ENCODE measurements around the gene ZNF451. TPM values are rescaled to one million over a fixed set of nuclear protein-coding genes. Genes with fewer than 3 reads are reported as not detected.

Gene ZNF451
- total RNA-seq, 5 donors from 2014 or later (not counting 1 experiment from before 2014, with no cell fraction given): 68.0 to 124 (median 78.1) TPM

DNA sequence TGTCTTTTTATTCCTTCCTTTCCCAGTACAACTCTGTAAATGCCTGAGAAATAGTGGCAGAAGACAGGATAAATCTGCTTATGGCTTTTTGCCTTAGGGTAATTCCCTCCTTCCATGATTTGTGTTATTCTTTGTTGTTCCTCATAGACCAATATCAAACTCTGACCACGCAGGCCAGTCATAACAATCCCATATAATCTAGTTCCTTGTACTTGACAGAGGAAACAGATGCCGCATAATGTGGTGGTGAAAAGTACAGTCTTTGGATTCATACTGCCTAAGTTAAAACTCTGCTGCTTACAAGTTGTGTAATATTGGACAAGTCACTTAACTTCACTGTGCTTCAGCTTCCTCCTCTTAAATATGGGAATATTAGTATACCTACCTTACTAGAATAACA, 74.0 kb downstream of the ZNF451 start:
- Mint-ChIP-seq H3K4me1 (no peaks in the 10 kb centered on the region), H3K9me3 (peaks cover 0 to 11% (median 8%) of the 10 kb centered on the region in 3 donors), H3K27ac (no peak overlapping the region), H3K36me3 (peaks cover 59% of the 10 kb centered on the region), H3K27me3 (no peaks in the 10 kb centered on the region), H3K4me3 (no peak overlapping the region)
- no peaks in the 10 kb centered on the region for H3K4me1 ChIP-seq (ENCODE audit: control insufficient read depth in 1 of 2, extremely low read depth in 1 of 2, insufficient read depth in 2 of 2, low read length in 2 of 2)
- no peak overlapping the region for H3K27ac ChIP-seq (ENCODE audit: low read length)
- H3K9me3 ChIP-seq: no peaks in the 10 kb centered on the region
- no CpG with 5 or more reads among the region's 2 CpGs for WGBS (ENCODE audit: insufficient coverage)
- DNase-seq (no peak), ATAC-seq (replicated peaks in 1 of 4) (no peak)
- H3K36me3 ChIP-seq (ENCODE audit: control insufficient read depth in 2 of 2, extremely low read depth in 1 of 2, insufficient read depth in 1 of 2, low read length in 1 of 2): peaks cover 7% of the 10 kb centered on the region in 2 donors
- H3K27me3 ChIP-seq (replicated peaks in 1 of 2; ENCODE audit: control insufficient read depth in 2 of 2, extremely low read depth in 1 of 2, insufficient read depth in 2 of 2, low read length in 1 of 2): no peaks in the 10 kb centered on the region
- CTCF ChIA-PET: no interaction called here
- POLR2A ChIA-PET: no interaction called here
- H3K4me3 ChIP-seq (ENCODE audit: control insufficient read depth in 1 of 2, extremely low read depth in 1 of 2, low read length in 1 of 2): no peak overlapping the region

DNA sequence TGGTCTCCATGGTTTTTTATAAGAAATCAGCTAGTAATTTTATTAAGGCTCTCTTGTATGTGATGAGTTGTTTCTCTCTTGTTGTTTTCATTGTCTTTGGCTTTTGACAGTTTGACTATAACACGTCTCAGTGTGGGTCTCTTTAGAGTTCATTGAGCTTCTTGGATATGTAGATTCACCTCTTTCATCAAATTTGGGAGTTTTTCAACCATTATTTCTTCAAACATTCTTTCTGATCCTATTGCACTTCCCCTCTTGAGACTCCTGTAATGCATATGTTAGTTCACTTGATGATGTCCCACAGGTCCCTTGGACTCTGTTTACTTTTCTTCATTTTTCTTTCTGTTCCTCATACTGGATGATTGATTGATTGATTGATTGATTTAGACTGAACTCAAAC, 75.1 kb downstream of the ZNF451 start:
- ATAC-seq (replicated peaks in 1 of 4) (no peak), DNase-seq (no peak)
- Histone ChIP-seq H3K27me3 (replicated peaks in 1 of 2; ENCODE audit: control insufficient read depth in 2 of 2, extremely low read depth in 1 of 2, insufficient read depth in 2 of 2, low read length in 1 of 2) (no peaks in the 10 kb centered on the region), H3K4me1 (ENCODE audit: control insufficient read depth in 1 of 2, extremely low read depth in 1 of 2, insufficient read depth in 2 of 2, low read length in 2 of 2) (no peaks in the 10 kb centered on the region), H3K4me3 (ENCODE audit: control insufficient read depth in 1 of 2, extremely low read depth in 1 of 2, low read length in 1 of 2) (no peak overlapping the region), H3K27ac (ENCODE audit: low read length) (no peak overlapping the region), H3K36me3 (ENCODE audit: control insufficient read depth in 2 of 2, extremely low read depth in 1 of 2, insufficient read depth in 1 of 2, low read length in 1 of 2) (peaks cover 7% of the 10 kb centered on the region in 2 donors), H3K9me3 (no peaks in the 10 kb centered on the region)
- peaks cover 57% of the 10 kb centered on the region for H3K36me3 Mint-ChIP-seq
- no peak overlapping the region for H3K4me3 Mint-ChIP-seq
- POLR2A ChIA-PET: no interaction called here
- H3K27ac Mint-ChIP-seq: no peak overlapping the region
- H3K27me3 Mint-ChIP-seq: no peaks in the 10 kb centered on the region
- peaks cover 0 to 11% (median 8%) of the 10 kb centered on the region in 3 donors for H3K9me3 Mint-ChIP-seq
- H3K4me1 Mint-ChIP-seq: peaks cover 0 to 6% (median 0%) of the 10 kb centered on the region in 3 donors
- WGBS (ENCODE audit: insufficient coverage): no CpG with 5 or more reads among the region's 1 CpG
- CTCF ChIA-PET: interaction anchor here in 1 of 2 donors (1.0 kb wide), 1 partner anchor 9 kb away, joined by 3 read pairs; no protein-coding TSS in a partner anchor

- Mint-ChIP-seq H3K36me3 (peaks cover 5% of the 10 kb centered on the region), H3K9me3 (no peaks in the 10 kb centered on the region), H3K27me3 (no peaks in the 10 kb centered on the region), H3K4me1 (peaks cover 47 to 50% (median 48%) of the 10 kb centered on the region in 3 donors), H3K4me3 (peak within 1 kb of the TSS; percentile 86 to 90 (median 88)), H3K27ac (peak within 1 kb of the TSS; percentile 79 to 91)
- H3K4me3 ChIP-seq (ENCODE audit: control insufficient read depth in 1 of 2, extremely low read depth in 1 of 2, low read length in 1 of 2): peak within 1 kb of the TSS; percentile 71 to 78
- H3K27ac ChIP-seq (ENCODE audit: low read length): peak within 1 kb of the TSS; percentile 77
- peak; percentile 67 to 90 (median 83) for DNase-seq
- WGBS (ENCODE audit: insufficient coverage): 1% methylated on average over 74 of the region's 97 CpGs
- no peaks in the 10 kb centered on the region for H3K36me3 ChIP-seq (ENCODE audit: control insufficient read depth in 2 of 2, extremely low read depth in 1 of 2, insufficient read depth in 1 of 2, low read length in 1 of 2)
- peak; percentile 84 to 91 (median 88) for ATAC-seq (replicated peaks in 1 of 4)
- ChIA-PET POLR2A (interaction anchor here (0.6 to 1.1 kb wide), 6 partner anchors 11 to 92 kb away, joined by 3 to 7 read pairs (median 3); no protein-coding TSS in a partner anchor), CTCF (interaction anchor here (0.6 to 1.7 kb wide), 7 partner anchors 10 to 789 kb away, joined by 3 to 7 read pairs (median 3); partner anchors contain the start of gene RAB23 (in 1 of the 2))
- H3K27me3 ChIP-seq (replicated peaks in 1 of 2; ENCODE audit: control insufficient read depth in 2 of 2, extremely low read depth in 1 of 2, insufficient read depth in 2 of 2, low read length in 1 of 2): no peaks in the 10 kb centered on the region
- H3K4me1 ChIP-seq (ENCODE audit: control insufficient read depth in 1 of 2, extremely low read depth in 1 of 2, insufficient read depth in 2 of 2, low read length in 2 of 2): peaks cover 6 to 8% of the 10 kb centered on the region in 2 experiments
- no peaks in the 10 kb centered on the region for H3K9me3 ChIP-seq
Observed at GRCh38 chr6:57172136-57173055, 82.4 kb downstream of the ZNF451 start, which contains the start of gene BAG2. Gene BAG2, plus strand, starts transcription at chr6:57172326. Its CDS starts 372 bp downstream, at chr6:57172698.

DNA sequence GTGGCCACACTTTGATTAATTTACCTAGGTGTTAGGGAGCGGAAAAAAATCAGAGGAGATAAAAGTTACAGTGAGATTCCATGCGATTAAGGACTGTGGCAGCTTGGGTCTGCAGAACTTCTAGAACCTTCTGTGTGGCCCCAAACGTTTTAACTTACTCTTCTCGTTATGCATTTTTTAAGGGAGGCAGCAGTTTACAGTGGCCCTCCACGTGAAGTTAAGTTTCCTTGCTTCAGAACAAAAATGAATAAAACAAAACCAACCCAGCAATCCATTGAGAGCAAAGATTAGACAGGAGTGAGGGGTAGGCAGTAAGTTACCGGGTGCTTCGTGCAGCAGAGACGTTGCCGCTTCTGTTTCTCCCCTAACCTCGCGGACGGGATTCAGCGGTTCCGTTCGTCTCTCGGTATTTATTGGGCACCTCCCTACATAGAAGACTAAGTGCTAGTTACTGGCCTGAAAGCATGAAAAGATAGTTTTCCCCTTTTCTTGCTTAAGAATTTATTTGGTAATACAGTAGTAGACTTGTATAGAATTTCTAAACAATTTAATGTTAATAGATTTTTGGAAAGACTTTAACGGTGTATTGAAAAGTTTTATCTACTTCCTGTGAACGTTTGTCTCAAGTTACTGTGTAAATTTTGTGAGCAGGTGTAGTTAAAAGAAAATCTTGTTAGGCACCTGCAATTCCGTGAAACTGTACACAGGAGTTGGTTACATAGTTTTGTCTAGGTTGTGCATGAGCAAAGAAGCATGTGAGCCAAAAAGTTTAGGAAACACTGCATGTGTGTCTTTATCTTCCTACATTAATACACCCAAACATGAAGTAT, 83.3 kb downstream of the ZNF451 start:
- ChIA-PET POLR2A (interaction anchor here (0.6 to 1.1 kb wide), 2 partner anchors 76 to 93 kb away, joined by 3 read pairs; no protein-coding TSS in a partner anchor), CTCF (interaction anchor here in 1 of 2 donors (0.8 kb wide), 2 partner anchors 48 to 127 kb away, joined by 3 read pairs; partner anchors contain the start of gene RAB23)
- Histone ChIP-seq H3K4me1 (ENCODE audit: control insufficient read depth in 1 of 2, extremely low read depth in 1 of 2, insufficient read depth in 2 of 2, low read length in 2 of 2) (peaks cover 6 to 8% of the 10 kb centered on the region in 2 experiments), H3K27ac (ENCODE audit: low read length) (peak overlapping the region; percentile 59), H3K36me3 (ENCODE audit: control insufficient read depth in 2 of 2, extremely low read depth in 1 of 2, insufficient read depth in 1 of 2, low read length in 1 of 2) (no peaks in the 10 kb centered on the region), H3K27me3 (replicated peaks in 1 of 2; ENCODE audit: control insufficient read depth in 2 of 2, extremely low read depth in 1 of 2, insufficient read depth in 2 of 2, low read length in 1 of 2) (no peaks in the 10 kb centered on the region), H3K4me3 (ENCODE audit: control insufficient read depth in 1 of 2, extremely low read depth in 1 of 2, low read length in 1 of 2) (peak overlapping the region; percentile 71 to 78), H3K9me3 (no peaks in the 10 kb centered on the region)
- DNase-seq (peak in 28 of 35 experiments; percentile 2 to 53 (median 16)), ATAC-seq (replicated peaks in 1 of 4) (peak; percentile 8 to 34 (median 14))
- Mint-ChIP-seq H3K27ac (peak overlapping the region; percentile 79 to 91), H3K9me3 (no peaks in the 10 kb centered on the region), H3K4me1 (peaks cover 50 to 55% (median 51%) of the 10 kb centered on the region in 3 donors), H3K36me3 (peaks cover 1% of the 10 kb centered on the region), H3K4me3 (peak overlapping the region; percentile 86 to 90 (median 88)), H3K27me3 (no peaks in the 10 kb centered on the region)
- WGBS (ENCODE audit: insufficient coverage): 12% methylated on average over 7 of the region's 19 CpGs

GRCh38 chr6:57173886-57174510, 84.0 kb downstream of the ZNF451 start:
- no peaks in the 10 kb centered on the region for H3K36me3 ChIP-seq (ENCODE audit: control insufficient read depth in 2 of 2, extremely low read depth in 1 of 2, insufficient read depth in 1 of 2, low read length in 1 of 2)
- H3K4me1 ChIP-seq (ENCODE audit: control insufficient read depth in 1 of 2, extremely low read depth in 1 of 2, insufficient read depth in 2 of 2, low read length in 2 of 2): peaks cover 6 to 8% of the 10 kb centered on the region in 2 experiments
- Mint-ChIP-seq H3K27me3 (no peaks in the 10 kb centered on the region), H3K9me3 (no peaks in the 10 kb centered on the region), H3K4me3 (peak overlapping the region; percentile 86 to 90 (median 88)), H3K4me1 (peaks cover 50 to 58% (median 53%) of the 10 kb centered on the region in 3 donors), H3K27ac (peak overlapping the region; percentile 79 to 91), H3K36me3 (no peaks in the 10 kb centered on the region)
- H3K27ac ChIP-seq (ENCODE audit: low read length): no peak overlapping the region
- no peaks in the 10 kb centered on the region for H3K27me3 ChIP-seq (replicated peaks in 1 of 2; ENCODE audit: control insufficient read depth in 2 of 2, extremely low read depth in 1 of 2, insufficient read depth in 2 of 2, low read length in 1 of 2)
- WGBS (ENCODE audit: insufficient coverage): 100% methylated on average over 1 of the region's 5 CpGs
- ChIA-PET POLR2A (no interaction called here), CTCF (no interaction called here)
- ATAC-seq (replicated peaks in 1 of 4) (no peak), DNase-seq (no peak)
- H3K4me3 ChIP-seq (ENCODE audit: control insufficient read depth in 1 of 2, extremely low read depth in 1 of 2, low read length in 1 of 2): no peak overlapping the region
- H3K9me3 ChIP-seq: no peaks in the 10 kb centered on the region

Measured in T-cell (primary cell).